HEK293 (cell line): ENCODE data around the gene OLIG1.

Experiments
- TF ChIP-seq, protein P1 (sequence below): fragments of 450-650 bp; formaldehyde crosslinking; IDR thresholded peaks from 2 replicates; pipeline ENCODE4 v1.5.1; 2016; ENCODE audit warnings: missing biosample characterization, missing genetic modification characterization
- TF ChIP-seq, protein P2 (sequence below): fragments of 450-650 bp; formaldehyde crosslinking; IDR thresholded peaks from 2 replicates; pipeline ENCODE4 v1.5.1; 2016; ENCODE audit warnings: missing biosample characterization, missing genetic modification characterization

DNA sequence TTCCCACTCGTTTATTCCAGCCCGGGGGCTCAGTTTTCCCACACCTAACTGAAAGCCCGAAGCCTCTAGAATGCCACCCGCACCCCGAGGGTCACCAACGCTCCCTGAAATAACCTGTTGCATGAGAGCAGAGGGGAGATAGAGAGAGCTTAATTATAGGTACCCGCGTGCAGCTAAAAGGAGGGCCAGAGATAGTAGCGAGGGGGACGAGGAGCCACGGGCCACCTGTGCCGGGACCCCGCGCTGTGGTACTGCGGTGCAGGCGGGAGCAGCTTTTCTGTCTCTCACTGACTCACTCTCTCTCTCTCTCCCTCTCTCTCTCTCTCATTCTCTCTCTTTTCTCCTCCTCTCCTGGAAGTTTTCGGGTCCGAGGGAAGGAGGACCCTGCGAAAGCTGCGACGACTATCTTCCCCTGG, 43.5 kb upstream of the OLIG1 start:
- TF ChIP-seq, protein P1, sequence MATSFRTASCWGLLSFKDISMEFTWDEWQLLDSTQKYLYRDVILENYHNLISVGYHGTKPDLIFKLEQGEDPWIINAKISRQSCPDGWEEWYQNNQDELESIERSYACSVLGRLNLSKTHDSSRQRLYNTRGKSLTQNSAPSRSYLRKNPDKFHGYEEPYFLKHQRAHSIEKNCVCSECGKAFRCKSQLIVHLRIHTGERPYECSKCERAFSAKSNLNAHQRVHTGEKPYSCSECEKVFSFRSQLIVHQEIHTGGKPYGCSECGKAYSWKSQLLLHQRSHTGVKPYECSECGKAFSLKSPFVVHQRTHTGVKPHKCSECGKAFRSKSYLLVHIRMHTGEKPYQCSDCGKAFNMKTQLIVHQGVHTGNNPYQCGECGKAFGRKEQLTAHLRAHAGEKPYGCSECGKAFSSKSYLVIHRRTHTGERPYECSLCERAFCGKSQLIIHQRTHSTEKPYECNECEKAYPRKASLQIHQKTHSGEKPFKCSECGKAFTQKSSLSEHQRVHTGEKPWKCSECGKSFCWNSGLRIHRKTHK: no peak
- TF ChIP-seq, protein P2, sequence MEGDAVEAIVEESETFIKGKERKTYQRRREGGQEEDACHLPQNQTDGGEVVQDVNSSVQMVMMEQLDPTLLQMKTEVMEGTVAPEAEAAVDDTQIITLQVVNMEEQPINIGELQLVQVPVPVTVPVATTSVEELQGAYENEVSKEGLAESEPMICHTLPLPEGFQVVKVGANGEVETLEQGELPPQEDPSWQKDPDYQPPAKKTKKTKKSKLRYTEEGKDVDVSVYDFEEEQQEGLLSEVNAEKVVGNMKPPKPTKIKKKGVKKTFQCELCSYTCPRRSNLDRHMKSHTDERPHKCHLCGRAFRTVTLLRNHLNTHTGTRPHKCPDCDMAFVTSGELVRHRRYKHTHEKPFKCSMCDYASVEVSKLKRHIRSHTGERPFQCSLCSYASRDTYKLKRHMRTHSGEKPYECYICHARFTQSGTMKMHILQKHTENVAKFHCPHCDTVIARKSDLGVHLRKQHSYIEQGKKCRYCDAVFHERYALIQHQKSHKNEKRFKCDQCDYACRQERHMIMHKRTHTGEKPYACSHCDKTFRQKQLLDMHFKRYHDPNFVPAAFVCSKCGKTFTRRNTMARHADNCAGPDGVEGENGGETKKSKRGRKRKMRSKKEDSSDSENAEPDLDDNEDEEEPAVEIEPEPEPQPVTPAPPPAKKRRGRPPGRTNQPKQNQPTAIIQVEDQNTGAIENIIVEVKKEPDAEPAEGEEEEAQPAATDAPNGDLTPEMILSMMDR (tag by site-specific recombination): no peak
